SK-N-DZ (cell line): ENCODE results near the gene TBC1D19.
"Not testable (repeated sequence)": the region's sequence is repeated elsewhere in the genome, so short reads cannot be mapped to it uniquely, and the experiment has no call there.

Experiments used
- DNase-seq: peaks from one replicate; pipeline ENCODE4 v3.0.0-alpha.2; 2015; ENCODE audit warnings: low spot score

Gene TBC1D19

GRCh38 chr4:26682436-26682835 is 98.6 kb downstream of the TBC1D19 start:
- DNase-seq = no peak

DNA sequence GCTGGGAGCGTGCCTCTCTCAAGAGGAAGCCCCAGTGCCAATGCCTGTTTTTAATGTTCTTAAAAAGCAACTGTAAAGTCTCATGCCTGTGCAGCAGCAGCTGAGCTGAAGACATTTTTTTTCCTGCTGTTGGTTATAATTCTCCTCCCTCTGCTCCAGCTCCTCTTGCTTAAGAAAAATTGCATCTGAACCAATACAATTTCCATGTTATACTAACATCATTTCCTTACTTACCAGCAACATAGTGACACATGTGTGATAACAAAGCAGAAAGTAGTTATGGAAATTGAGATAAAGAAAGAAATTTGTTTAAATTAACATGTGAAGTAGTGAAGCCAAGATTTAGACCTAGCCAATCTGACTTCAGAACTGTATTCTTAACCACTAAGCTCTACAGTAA is 101.4 kb downstream of the TBC1D19 start:
- DNase-seq = no peak

DNA sequence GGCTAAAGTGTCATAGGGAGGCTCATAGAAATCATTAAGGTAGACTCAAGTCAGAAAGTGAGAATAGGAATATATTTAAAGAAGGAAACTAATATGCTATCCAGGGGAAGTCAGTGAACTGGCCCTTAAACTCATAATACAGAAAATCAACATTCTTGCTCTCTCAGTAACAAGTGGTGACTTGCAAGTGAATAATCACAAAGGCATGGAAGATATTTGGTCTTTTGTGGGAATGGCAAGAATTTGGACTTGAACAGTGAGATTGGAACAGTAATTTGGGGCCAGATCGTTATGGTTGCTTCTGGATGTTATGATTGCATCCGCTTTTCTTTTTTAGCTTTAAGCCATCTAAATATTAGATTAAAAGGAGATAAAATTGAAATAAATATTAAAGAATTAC is 103.8 kb downstream of the TBC1D19 start:
- no peak for DNase-seq

DNA sequence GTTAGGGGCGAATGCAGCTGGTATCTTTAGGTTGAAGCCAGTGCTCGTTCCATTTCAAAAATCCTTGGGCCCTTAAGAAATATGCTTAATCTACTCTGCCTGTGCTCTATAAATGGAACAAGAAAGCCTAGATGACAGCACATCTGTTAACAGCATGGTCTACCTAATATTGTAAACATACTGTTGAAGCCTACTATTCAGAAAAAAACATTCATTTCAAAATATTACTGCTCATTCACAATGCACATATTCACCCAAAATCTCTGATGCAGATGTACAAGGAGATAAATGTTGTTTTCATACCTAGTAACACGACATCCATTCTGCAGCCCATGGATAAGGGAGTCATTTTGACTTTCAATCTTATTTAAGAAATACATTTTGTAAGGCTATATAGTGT is 106.6 kb downstream of the TBC1D19 start:
- no peak for DNase-seq

GRCh38 chr4:26692014-26692726 is 108.3 kb downstream of the TBC1D19 start:
- DNase-seq = no peak

GRCh38 chr4:26694131-26694530 is 110.2 kb downstream of the TBC1D19 start:
- DNase-seq = not testable (repeated sequence)

DNA sequence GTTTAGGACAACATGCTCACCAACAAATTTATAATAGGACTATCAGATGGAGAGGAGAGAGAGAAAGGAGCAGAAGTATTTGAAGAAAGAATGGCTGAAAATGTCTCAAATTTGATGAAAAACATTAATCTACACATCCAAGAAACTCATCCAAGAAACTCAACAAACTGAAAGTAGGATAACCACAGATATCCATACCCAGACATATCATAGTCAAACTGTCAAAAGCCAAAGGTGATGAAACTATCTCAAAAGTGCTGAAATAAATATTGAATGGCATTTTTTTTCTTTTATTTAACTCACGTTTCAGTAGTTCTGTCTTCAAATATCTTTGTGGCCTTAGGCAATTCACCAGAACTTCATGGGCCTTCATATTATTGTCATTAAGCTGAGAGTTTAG is 116.2 kb downstream of the TBC1D19 start:
- DNase-seq = no peak

- no peak for DNase-seq
These were observed 117.2 kb downstream of the TBC1D19 start for GRCh38 chr4:26701095-26701494.

GRCh38 chr4:26701786-26702227 is 117.9 kb downstream of the TBC1D19 start:
- DNase-seq = no peak

- DNase-seq = no peak
These were observed 123.5 kb downstream of the TBC1D19 start for GRCh38 chr4:26707342-26707741.

DNA sequence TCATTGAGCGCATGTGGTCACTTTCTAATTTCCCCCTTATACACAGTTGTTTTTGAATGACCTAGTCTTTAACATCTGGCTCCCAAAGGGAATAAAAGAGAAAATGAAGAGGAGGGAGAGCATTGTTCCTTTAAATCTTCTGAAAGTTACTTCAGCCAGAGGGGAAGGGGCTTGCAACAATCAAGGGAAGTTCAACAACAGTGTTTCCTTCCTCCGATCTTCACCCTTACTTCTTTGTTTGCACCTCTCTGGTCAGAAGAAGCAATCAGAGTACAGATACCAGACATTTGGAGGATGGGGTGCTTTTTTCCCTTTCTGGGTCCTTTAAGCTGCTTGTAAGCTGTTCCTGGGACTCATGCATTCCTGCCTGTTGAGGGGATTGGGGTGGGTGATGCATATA is 125.4 kb downstream of the TBC1D19 start:
- no peak for DNase-seq

DNA sequence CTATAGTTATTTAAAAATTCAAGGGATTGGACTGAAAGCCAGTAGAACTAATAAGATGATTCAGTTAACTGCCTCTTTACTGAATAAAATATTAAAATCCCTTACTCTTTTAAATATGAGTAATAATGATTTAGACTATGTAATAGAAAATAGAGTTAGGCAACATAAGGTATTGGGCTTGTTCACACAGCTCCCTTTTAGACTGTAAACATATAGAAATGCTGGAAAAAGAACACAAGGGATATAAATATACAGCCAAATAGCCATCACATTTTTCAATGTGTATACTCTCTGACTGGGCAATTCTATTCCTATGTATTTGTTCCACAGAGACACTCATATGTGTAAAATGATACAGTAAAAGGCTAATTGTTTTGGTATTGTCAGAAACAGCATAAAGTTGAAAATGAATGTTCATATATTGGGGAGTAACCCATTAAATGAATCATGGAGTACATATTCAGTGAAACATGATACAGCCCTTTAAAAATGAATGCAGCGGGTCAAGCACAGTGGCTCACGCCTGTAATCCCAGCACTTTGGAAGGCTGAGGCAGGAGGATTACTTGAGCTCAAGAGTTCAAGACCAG is 129.8 kb downstream of the TBC1D19 start:
- no peak for DNase-seq

GRCh38 chr4:26715636-26716242 is 131.9 kb downstream of the TBC1D19 start:
- no peak for DNase-seq

- DNase-seq = no peak
These were observed 133.4 kb downstream of the TBC1D19 start for GRCh38 chr4:26717332-26717731.

- DNase-seq = peak; percentile 2
These were observed 136.2 kb downstream of the TBC1D19 start for GRCh38 chr4:26719954-26720552.

DNA sequence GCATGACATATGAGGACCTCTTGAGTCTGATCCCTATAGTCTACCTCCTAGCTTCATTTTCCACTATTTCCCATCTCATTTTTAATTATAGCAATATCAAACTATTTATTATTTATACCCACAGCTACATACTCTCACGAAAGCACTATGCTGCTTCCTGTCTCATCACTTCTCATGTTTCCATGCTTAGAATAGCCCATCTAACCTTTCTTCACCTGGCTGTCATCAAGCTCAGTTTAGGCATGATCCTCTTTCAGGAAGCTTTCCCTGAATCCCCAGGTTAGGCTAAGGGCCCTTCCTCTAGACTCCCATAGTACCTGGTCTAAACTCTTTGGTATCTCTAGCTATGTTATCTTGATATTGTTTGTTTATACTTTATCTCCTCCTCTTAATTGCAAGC is 137.8 kb downstream of the TBC1D19 start:
- no peak for DNase-seq

GRCh38 chr4:26723216-26723615 is 139.3 kb downstream of the TBC1D19 start:
- no peak for DNase-seq

DNA sequence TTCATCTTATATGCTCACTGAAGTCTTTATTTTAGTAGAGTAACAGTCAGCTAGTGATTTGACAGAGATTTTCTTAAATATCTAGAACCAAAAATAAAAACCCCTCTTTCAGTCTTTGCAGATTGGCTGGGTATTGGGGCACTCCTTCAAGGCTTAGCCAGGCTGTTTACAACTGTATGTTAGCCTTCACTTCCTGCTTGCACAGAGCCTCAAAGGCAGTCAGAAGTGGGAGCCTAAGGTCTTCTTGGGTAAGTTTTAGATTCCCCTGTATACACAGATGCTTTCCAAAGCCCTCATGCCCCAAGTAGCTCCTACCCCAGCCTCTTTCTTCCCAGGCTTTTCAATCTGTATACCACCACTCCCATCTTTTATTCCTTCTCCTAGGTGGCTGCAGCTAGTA is 140.7 kb downstream of the TBC1D19 start:
- DNase-seq = no peak

- DNase-seq = no peak
These were observed 142.9 kb downstream of the TBC1D19 start for GRCh38 chr4:26726655-26727387.

DNA sequence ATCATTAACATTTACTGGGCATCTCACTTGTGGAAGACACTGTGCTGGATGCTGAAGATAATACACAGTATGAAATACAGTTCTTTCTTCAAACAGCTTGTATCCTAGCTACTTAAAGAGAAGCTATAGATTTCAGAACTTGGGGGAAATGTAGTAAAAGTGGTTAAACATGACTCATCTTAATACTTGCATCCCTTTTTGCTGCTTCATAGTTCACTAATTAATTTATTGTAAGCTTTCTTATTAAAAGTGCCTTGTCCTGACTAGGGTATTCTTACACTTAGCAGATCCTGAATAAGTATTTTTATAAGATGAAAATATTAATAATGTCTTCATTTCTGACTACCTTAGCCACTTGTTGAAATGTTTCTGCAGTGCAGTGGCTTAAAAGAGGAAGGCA is 144.0 kb downstream of the TBC1D19 start:
- no peak for DNase-seq

DNA sequence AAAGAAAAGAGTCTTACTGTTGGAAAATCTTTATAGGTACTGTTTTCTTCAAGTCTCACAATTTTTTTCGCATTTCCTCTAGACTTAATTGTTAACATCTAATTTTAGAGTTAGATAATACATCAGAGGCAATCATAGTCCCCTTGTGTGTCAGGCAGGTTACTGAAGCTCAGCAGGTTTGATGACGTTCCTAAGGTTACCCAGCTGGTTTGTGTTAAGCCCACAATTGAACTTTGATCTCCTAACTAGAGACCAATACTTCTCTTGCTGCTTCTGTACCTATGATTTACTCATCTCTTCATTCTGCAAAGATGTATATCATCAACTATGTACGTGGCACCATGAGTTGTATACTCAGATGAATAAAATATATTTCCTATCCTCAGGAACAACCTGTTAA is 145.1 kb downstream of the TBC1D19 start:
- no peak for DNase-seq

DNA sequence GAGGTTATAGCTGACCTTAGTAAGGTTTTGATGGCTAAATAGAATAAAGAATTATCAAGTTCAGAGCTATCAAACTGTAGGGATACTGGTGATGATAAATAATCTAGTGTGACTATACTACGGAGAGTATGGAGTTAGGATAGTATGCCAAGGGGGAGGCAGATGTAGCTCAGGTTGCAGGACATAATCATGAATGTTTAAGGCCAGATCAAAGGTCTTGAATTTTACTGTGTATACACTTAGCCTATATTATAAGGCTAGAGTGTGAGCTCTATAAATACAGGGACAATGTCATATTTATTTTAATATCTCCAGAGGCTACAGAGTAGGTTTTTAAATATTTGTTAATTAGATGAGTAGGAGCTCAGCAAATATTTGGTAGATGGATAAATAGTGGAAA is 145.7 kb downstream of the TBC1D19 start:
- DNase-seq = no peak
